GM21528 (cell line): ENCODE results near the gene LRRC75B.
"Not testable (repeated sequence)": the region's sequence is repeated elsewhere in the genome, so short reads cannot be mapped to it uniquely, and the experiment has no call there.

Experiments used
- ATAC-seq: cut with Tn5 transposase; IDR thresholded peaks from one replicate; pipeline ENCODE4 v1.9.1; 2021; ENCODE audit warnings: mild to moderate bottlenecking, moderate library complexity; ENCODE audit not compliant: unreplicated experiment, low FRiP score

LRRC75B gene

GRCh38 chr22:24592851-24593558 lies at the start of gene LRRC75B:
Gene LRRC75B (minus strand): TSS chr22:24593073. CDS start chr22:24593039, 34 bp downstream.
- ATAC-seq, result no peak

- ATAC-seq, result not testable (repeated sequence)
Observed at GRCh38 chr22:24642307-24642706, 49.4 kb upstream of the LRRC75B start.

GRCh38 chr22:24636513-24636912 lies 43.6 kb upstream of the LRRC75B start:
- not testable (repeated sequence) for ATAC-seq

- ATAC-seq, result not testable (repeated sequence)
Observed at GRCh38 chr22:24634776-24635389, 42.0 kb upstream of the LRRC75B start.

- ATAC-seq, result not testable (repeated sequence)
Observed at GRCh38 chr22:24633231-24634023, 40.6 kb upstream of the LRRC75B start.

GRCh38 chr22:24632642-24633041 lies 39.8 kb upstream of the LRRC75B start:
- ATAC-seq, result not testable (repeated sequence)

- not testable (repeated sequence) for ATAC-seq
Observed at GRCh38 chr22:24631430-24632122, 38.7 kb upstream of the LRRC75B start.

GRCh38 chr22:24630812-24631427 lies 38.0 kb upstream of the LRRC75B start:
- not testable (repeated sequence) for ATAC-seq

- ATAC-seq, result not testable (repeated sequence)
Observed at GRCh38 chr22:24629069-24629468, 36.2 kb upstream of the LRRC75B start.

GRCh38 chr22:24627911-24628310 lies 35.0 kb upstream of the LRRC75B start:
- ATAC-seq, result not testable (repeated sequence)

- not testable (repeated sequence) for ATAC-seq
Observed at GRCh38 chr22:24622596-24622995, 29.7 kb upstream of the LRRC75B start.

GRCh38 chr22:24621244-24621643 lies 28.4 kb upstream of the LRRC75B start:
- ATAC-seq, result not testable (repeated sequence)

- ATAC-seq, result not testable (repeated sequence)
Observed at GRCh38 chr22:24614794-24615193, 21.9 kb upstream of the LRRC75B start.

- not testable (repeated sequence) for ATAC-seq
Observed at GRCh38 chr22:24609888-24610287, 17.0 kb upstream of the LRRC75B start.

- ATAC-seq, result not testable (repeated sequence)
Observed at GRCh38 chr22:24608327-24608726, 15.5 kb upstream of the LRRC75B start.

GRCh38 chr22:24607429-24607983 lies 14.6 kb upstream of the LRRC75B start:
- ATAC-seq, result not testable (repeated sequence)

- not testable (repeated sequence) for ATAC-seq
Observed at GRCh38 chr22:24606340-24606739, 13.5 kb upstream of the LRRC75B start.

GRCh38 chr22:24603770-24604629 lies 11.1 kb upstream of the LRRC75B start:
- ATAC-seq, result not testable (repeated sequence)
